ENCODE results near the gene INTS11. TPM values are rescaled to one million over a fixed set of nuclear protein-coding genes. Genes with fewer than 3 reads are reported as not detected.

The INTS11 gene
- total RNA-seq, 6 experiments from 2014 or later = 35.1 to 52.4 (median 43.5) TPM

DNA sequence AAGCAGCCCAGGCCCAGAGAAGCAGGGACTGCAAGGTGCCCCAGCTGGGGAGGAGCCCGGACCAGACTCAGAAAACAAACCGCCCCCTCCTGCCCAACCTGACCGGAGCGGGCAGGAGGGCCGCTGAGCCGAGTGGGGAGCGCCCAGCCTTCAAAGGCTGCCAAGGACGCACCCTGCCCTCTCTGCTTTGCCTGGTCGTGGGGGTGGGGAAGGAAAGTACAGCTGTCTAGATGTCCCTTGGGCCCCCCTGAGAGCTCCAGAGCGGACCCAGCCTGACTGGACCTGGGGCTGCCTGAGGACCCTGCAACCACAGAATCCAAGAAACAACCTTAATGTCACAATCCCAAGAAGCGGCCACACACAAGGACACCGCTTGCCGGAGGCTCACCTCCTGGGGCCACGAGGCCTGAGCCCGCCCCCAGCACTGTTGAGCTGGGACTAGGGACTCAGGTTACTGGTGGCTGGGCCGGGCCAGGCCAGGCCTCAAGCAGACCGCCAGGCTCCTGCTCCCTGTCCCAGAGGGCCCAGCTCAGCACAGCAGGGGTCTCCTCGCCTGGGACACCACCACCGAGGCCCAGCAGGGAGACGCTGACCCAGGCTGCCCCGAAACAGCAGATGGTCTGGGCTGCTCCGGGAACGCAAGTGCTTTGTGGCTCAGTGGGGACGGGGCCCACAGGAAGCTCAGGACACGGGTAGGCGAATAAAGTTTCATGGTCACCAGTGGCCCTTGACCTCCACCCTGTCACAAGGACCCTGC lies 23.4 kb upstream of the INTS11 start:
- WGBS (ENCODE audit: insufficient coverage, low coverage, low lambda C conversion rate, missing lambda C conversion rate) = 23% methylated on average over 5 of the region's 26 CpGs
- Histone ChIP-seq H3K4me1 (peaks cover 0 to 47% (median 25%) of the 10 kb centered on the region in 4 donors), H3K36me3 (no peaks in the 10 kb centered on the region), H3K27me3 (no peaks in the 10 kb centered on the region), H3K27ac (peak overlapping the region; percentile 6 to 70 (median 46)), H3K9me3 (no peaks in the 10 kb centered on the region), H3K4me3 (peak overlapping the region; percentile 64 to 86 (median 68))
- intact Hi-C loops (cut with DNase I) = no loop called here
- ATAC-seq (peak; percentile 51 to 59 (median 58)), DNase-seq (peak; percentile 68 to 84 (median 82))
- TF ChIP-seq POLR2A (IDR thresholded peaks at IDR 0.05) (no peak), CTCF (IDR thresholded peaks at IDR 0.05) (no peak)

DNA sequence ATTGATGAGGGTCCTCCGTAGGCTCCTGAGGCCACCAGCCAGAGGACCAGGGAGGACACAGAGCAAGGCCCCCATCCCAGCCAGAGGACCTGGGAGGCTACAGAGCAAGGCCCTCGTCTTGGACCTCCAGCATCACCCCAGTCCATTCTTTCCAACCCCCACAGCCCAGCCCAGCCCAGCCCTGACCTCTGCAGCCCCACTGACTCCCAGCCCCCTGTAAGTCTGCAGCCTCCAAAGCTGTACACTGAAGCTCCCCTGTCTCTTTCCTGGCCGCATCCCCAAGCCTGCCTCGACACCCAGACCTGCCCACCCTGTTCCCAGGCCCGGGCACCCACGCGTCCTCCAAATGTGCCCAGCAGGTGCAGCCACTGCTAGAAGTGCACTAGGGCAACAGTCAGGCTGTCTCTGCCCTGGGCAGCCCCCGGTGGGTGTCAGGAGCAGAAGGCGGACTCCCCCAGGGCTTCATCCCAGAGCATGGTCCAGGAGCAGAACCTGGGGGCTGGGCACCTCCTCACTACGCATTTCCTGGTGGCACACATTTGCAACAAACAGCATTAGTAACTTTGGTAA lies 22.7 kb upstream of the INTS11 start:
- DNase-seq (no peak), ATAC-seq (no peak)
- intact Hi-C loops (cut with DNase I) = no loop called here
- peaks cover 0 to 47% (median 25%) of the 10 kb centered on the region in 4 donors for H3K4me1 ChIP-seq
- no peaks in the 10 kb centered on the region for H3K9me3 ChIP-seq
- TF ChIP-seq POLR2A (IDR thresholded peaks at IDR 0.05) = no peak
- TF ChIP-seq CTCF (IDR thresholded peaks at IDR 0.05) = no peak
- H3K4me3 ChIP-seq = peak overlapping the region; percentile 64 to 86 (median 68)
- H3K27ac ChIP-seq = peak overlapping the region in 1 of 3 donors; percentile 70
- WGBS (ENCODE audit: insufficient coverage, low coverage, low lambda C conversion rate, missing lambda C conversion rate) = no CpG with 5 or more reads among the region's 10 CpGs
- no peaks in the 10 kb centered on the region for H3K27me3 ChIP-seq
- H3K36me3 ChIP-seq = no peaks in the 10 kb centered on the region

DNA sequence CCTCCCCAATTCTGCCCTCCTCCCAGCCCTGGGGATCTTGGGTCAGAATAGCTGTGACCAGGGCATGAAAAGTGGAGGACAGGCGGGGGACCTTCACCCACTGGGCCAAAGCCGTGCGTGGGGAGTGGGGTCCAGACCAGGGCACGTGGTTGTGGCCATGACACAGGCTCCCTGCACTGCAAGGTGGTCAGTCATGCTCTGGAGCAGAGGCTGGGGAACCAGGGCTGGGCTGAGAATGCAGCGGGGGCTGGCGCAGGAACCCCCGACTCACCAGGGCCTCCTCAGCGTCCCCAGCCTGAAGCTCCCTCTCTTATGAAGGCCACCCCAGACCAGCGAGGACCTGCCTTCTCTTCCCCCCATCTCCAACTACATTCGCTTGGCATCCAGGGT lies 22.0 kb upstream of the INTS11 start:
- DNase-seq = no peak
- intact Hi-C loops (cut with DNase I) = no loop called here
- Histone ChIP-seq H3K9me3 (no peaks in the 10 kb centered on the region), H3K4me3 (no peak overlapping the region), H3K27ac (no peak overlapping the region), H3K4me1 (peaks cover 0 to 47% (median 25%) of the 10 kb centered on the region in 4 donors), H3K36me3 (peaks cover 0 to 3% (median 0%) of the 10 kb centered on the region in 4 donors), H3K27me3 (no peaks in the 10 kb centered on the region)
- WGBS (ENCODE audit: insufficient coverage, low coverage, low lambda C conversion rate, missing lambda C conversion rate) = 85% methylated on average over 4 of the region's 10 CpGs
- ATAC-seq = no peak
- TF ChIP-seq POLR2A (IDR thresholded peaks at IDR 0.05) (no peak), CTCF (IDR thresholded peaks at IDR 0.05) (no peak)

GRCh38 chr1:1345860-1346500 lies 21.5 kb upstream of the INTS11 start:
- Histone ChIP-seq H3K4me3 (no peak overlapping the region), H3K36me3 (peaks cover 0 to 3% (median 0%) of the 10 kb centered on the region in 4 donors), H3K4me1 (peaks cover 0 to 47% (median 25%) of the 10 kb centered on the region in 4 donors), H3K27me3 (no peaks in the 10 kb centered on the region), H3K9me3 (no peaks in the 10 kb centered on the region), H3K27ac (no peak overlapping the region)
- intact Hi-C loops (cut with DNase I) = no loop called here
- ATAC-seq (no peak), DNase-seq (no peak)
- WGBS (ENCODE audit: insufficient coverage, low coverage, low lambda C conversion rate, missing lambda C conversion rate) = 67% methylated on average over 1 of the region's 12 CpGs
- no peak for TF ChIP-seq CTCF (IDR thresholded peaks at IDR 0.05)
- no peak for TF ChIP-seq POLR2A (IDR thresholded peaks at IDR 0.05)

Measured in right lobe of liver (tissue), 6 donors.